BE2C (cell line): Measurements from ENCODE around the gene SMTNL2.

Experiments
- DNase-seq: peaks from one replicate; pipeline ENCODE4 v3.0.0-alpha.2; 2020
- H3K27me3 ChIP-seq: fragments of 250-450 bp; sonication (Bioruptor Pico); 2 replicates; pipeline ENCODE4 v1.5.1; 2020; ENCODE audit warnings: mild to moderate bottlenecking
- H3K36me3 ChIP-seq: fragments of 250-450 bp; sonication (Bioruptor Pico); 2 replicates; pipeline ENCODE4 v1.5.1; 2020; ENCODE audit warnings: mild to moderate bottlenecking
- H3K4me1 ChIP-seq: fragments of 250-450 bp; sonication (Bioruptor Pico); 2 replicates; pipeline ENCODE4 v1.5.1; 2020
- H3K4me3 ChIP-seq: 2 replicates; pipeline ENCODE4 v1.5.1; 2011; ENCODE audit warnings: low read depth, low read length
- H3K9me3 ChIP-seq: fragments of 250-450 bp; sonication (Bioruptor Pico); 2 replicates; pipeline ENCODE4 v1.5.1; 2020
- TF ChIP-seq, protein P1 (sequence below): IDR thresholded peaks from 2 replicates; pipeline ENCODE4 v1.5.1; 2012; ENCODE audit warnings: mild to moderate bottlenecking, low read depth, low read length

SMTNL2 gene

DNA sequence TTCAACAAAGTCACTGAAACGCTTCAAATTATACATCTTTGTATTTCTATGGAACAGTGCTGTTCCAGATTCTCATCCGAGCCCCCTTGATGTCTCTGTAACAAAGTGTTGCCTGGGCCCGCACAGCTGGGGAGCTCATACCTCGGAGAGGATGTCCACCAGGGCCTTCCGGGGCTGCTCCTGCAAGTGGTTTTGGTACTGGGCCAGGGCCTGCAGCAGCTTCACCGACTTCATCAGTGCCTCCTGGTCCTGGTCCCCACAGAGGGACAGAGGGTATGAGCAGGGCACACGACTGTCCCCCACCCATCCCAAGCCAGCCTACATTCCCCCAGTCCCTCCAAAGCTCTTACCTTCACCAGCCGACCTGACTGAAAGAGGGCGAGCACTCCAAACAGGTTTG is 30.7 kb upstream of the SMTNL2 start:
- Histone ChIP-seq H3K27me3 (no peaks in the 10 kb centered on the region), H3K9me3 (no peaks in the 10 kb centered on the region), H3K36me3 (peaks cover 21% of the 10 kb centered on the region), H3K4me1 (no peaks in the 10 kb centered on the region), H3K4me3 (peak overlapping the region; percentile 79)
- DNase-seq, result no peak
- TF ChIP-seq, protein P1, sequence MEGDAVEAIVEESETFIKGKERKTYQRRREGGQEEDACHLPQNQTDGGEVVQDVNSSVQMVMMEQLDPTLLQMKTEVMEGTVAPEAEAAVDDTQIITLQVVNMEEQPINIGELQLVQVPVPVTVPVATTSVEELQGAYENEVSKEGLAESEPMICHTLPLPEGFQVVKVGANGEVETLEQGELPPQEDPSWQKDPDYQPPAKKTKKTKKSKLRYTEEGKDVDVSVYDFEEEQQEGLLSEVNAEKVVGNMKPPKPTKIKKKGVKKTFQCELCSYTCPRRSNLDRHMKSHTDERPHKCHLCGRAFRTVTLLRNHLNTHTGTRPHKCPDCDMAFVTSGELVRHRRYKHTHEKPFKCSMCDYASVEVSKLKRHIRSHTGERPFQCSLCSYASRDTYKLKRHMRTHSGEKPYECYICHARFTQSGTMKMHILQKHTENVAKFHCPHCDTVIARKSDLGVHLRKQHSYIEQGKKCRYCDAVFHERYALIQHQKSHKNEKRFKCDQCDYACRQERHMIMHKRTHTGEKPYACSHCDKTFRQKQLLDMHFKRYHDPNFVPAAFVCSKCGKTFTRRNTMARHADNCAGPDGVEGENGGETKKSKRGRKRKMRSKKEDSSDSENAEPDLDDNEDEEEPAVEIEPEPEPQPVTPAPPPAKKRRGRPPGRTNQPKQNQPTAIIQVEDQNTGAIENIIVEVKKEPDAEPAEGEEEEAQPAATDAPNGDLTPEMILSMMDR, result no peak

DNA sequence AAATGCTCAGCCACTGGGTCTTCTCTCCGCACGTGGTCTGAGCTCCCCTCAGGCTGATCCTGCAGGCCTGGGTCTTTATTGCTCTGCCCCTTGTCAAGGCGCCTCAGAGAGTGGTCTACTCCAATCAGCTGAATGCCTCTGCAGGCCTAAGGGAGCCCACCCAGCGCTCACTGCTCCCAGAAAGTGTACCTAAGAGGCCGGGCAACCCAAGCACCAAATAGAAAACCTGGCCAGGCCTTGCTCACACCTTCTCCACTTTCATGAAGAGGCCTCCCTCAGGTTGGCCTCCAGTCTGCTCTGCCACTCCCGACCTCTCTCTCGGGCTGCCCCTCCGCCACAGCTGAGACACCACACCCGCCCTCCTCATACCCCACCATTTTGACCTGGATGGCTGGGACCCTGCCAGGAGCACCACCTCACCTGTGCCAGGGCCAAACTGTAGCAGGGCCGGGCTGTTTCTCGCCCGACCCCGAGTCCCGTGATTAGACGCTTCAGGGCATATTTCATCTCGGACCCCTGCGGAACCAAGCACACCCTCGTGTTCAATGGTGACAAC is 29.8 kb upstream of the SMTNL2 start:
- H3K36me3 ChIP-seq, result peaks cover 21% of the 10 kb centered on the region
- TF ChIP-seq, protein P1, result no peak
- peak; percentile 2 for DNase-seq

GRCh38 chr17:4554997-4555799 is 29.1 kb upstream of the SMTNL2 start, which contains the start of gene MYBBP1A:
TSS of gene MYBBP1A (minus strand) at chr17:4555384. CDS start at chr17:4555324, 60 bp downstream.
- TF ChIP-seq, protein P1, result 0 out of 2 replicates have a peak, but pooled peaks have one; percentile 25
- DNase-seq, result peak; percentile 94
- Histone ChIP-seq H3K9me3 (no peaks in the 10 kb centered on the region), H3K4me1 (no peaks in the 10 kb centered on the region), H3K4me3 (peak within 1 kb of the TSS; percentile 79), H3K36me3 (peaks cover 17% of the 10 kb centered on the region), H3K27me3 (no peaks in the 10 kb centered on the region)

More for the DNA sequence above, 29.8 kb upstream of the SMTNL2 start:
- Histone ChIP-seq H3K4me1 (no peaks in the 10 kb centered on the region), H3K4me3 (peak overlapping the region; percentile 79), H3K27me3 (no peaks in the 10 kb centered on the region), H3K9me3 (no peaks in the 10 kb centered on the region)

GRCh38 chr17:4555873-4556759 is 28.2 kb upstream of the SMTNL2 start:
- Histone ChIP-seq H3K4me3 (peak overlapping the region; percentile 79), H3K27me3 (no peaks in the 10 kb centered on the region), H3K36me3 (peaks cover 15% of the 10 kb centered on the region), H3K9me3 (no peaks in the 10 kb centered on the region), H3K4me1 (no peaks in the 10 kb centered on the region)
- TF ChIP-seq, protein P1, result no peak
- no peak for DNase-seq

GRCh38 chr17:4556996-4557395 is 27.3 kb upstream of the SMTNL2 start:
- TF ChIP-seq, protein P1, result no peak
- no peaks in the 10 kb centered on the region for H3K9me3 ChIP-seq
- peaks cover 10% of the 10 kb centered on the region for H3K36me3 ChIP-seq
- H3K4me3 ChIP-seq, result no peak overlapping the region
- no peaks in the 10 kb centered on the region for H3K4me1 ChIP-seq
- DNase-seq, result no peak
- H3K27me3 ChIP-seq, result no peaks in the 10 kb centered on the region
